Measurements from ENCODE around the gene CEP41.

DNA sequence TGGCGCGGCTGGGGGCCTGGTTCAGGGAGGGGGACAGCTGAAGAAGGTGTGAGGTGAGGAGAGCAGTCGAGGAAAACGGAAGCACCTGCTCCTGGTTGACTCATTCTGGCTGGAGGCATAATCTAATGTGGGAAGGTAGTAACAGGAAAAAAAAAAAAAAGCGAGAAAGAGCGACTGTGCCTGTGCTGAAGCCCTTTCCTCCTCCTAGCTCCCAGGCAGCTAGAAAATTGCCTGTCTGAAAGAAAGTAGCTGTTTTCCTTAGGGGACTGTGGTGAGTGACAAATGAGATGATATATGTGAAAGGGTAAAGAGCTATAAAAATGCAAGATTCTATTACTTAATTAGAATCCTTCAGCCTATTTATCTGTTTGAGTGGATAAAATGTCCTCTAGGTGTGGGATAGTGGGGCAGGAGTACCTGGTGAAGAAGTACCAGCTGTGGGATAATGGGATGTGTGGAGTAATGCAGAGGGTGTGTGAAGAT lies 46.2 kb upstream of the CEP41 start:
- no peak for TF ChIP-seq POLR2A (IDR thresholded peaks at IDR 0.05; ENCODE audit: low read depth, low read length)
- TF ChIP-seq SMC3 (IDR thresholded peaks at IDR 0.05; ENCODE audit: borderline replicate concordance, low read length): no peak
- TF ChIP-seq ZNF274 (IDR thresholded peaks at IDR 0.05; ENCODE audit: insufficient read depth, insufficient read length): no peak
- TF ChIP-seq, protein P1, sequence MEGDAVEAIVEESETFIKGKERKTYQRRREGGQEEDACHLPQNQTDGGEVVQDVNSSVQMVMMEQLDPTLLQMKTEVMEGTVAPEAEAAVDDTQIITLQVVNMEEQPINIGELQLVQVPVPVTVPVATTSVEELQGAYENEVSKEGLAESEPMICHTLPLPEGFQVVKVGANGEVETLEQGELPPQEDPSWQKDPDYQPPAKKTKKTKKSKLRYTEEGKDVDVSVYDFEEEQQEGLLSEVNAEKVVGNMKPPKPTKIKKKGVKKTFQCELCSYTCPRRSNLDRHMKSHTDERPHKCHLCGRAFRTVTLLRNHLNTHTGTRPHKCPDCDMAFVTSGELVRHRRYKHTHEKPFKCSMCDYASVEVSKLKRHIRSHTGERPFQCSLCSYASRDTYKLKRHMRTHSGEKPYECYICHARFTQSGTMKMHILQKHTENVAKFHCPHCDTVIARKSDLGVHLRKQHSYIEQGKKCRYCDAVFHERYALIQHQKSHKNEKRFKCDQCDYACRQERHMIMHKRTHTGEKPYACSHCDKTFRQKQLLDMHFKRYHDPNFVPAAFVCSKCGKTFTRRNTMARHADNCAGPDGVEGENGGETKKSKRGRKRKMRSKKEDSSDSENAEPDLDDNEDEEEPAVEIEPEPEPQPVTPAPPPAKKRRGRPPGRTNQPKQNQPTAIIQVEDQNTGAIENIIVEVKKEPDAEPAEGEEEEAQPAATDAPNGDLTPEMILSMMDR (IDR thresholded peaks at IDR 0.05 in 2 of 3, conservative IDR thresholded peaks at IDR 0.05 in 1 of 3; ENCODE audit: control insufficient read depth in 2 of 3, extremely low read depth in 1 of 3, insufficient read depth in 1 of 3, low read depth in 3 of 3, low read length in 3 of 3): no peak
- no peak for TF ChIP-seq RUNX3 (IDR thresholded peaks at IDR 0.05; ENCODE audit: low read length)
- no peak for TF ChIP-seq HDAC2 (IDR thresholded peaks at IDR 0.05)
- no peak for TF ChIP-seq CHD1 (IDR thresholded peaks at IDR 0.05; ENCODE audit: low read depth, low read length)
- no peak for TF ChIP-seq EZH2 (IDR thresholded peaks at IDR 0.05; ENCODE audit: borderline replicate concordance, control insufficient read depth, low read depth, low read length)
- TF ChIP-seq, protein P2, sequence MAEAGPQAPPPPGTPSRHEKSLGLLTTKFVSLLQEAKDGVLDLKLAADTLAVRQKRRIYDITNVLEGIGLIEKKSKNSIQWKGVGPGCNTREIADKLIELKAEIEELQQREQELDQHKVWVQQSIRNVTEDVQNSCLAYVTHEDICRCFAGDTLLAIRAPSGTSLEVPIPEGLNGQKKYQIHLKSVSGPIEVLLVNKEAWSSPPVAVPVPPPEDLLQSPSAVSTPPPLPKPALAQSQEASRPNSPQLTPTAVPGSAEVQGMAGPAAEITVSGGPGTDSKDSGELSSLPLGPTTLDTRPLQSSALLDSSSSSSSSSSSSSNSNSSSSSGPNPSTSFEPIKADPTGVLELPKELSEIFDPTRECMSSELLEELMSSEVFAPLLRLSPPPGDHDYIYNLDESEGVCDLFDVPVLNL (IDR thresholded peaks at IDR 0.05; ENCODE audit: low read depth, low read length): no peak
- TF ChIP-seq SIN3A (IDR thresholded peaks at IDR 0.05; ENCODE audit: low read depth, low read length): no peak
- no peak for TF ChIP-seq RBBP5 (conservative IDR thresholded peaks at IDR 0.05)
- TF ChIP-seq TCF7 (IDR thresholded peaks at IDR 0.05; ENCODE audit: borderline replicate concordance): no peak
- TF ChIP-seq, protein P3, sequence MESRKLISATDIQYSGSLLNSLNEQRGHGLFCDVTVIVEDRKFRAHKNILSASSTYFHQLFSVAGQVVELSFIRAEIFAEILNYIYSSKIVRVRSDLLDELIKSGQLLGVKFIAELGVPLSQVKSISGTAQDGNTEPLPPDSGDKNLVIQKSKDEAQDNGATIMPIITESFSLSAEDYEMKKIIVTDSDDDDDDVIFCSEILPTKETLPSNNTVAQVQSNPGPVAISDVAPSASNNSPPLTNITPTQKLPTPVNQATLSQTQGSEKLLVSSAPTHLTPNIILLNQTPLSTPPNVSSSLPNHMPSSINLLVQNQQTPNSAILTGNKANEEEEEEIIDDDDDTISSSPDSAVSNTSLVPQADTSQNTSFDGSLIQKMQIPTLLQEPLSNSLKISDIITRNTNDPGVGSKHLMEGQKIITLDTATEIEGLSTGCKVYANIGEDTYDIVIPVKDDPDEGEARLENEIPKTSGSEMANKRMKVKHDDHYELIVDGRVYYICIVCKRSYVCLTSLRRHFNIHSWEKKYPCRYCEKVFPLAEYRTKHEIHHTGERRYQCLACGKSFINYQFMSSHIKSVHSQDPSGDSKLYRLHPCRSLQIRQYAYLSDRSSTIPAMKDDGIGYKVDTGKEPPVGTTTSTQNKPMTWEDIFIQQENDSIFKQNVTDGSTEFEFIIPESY (IDR thresholded peaks at IDR 0.05): no peak

All from GM12878 (cell line).